GM12874 (cell line): ENCODE results near the gene IFFO2.

Experiments
- CTCF ChIP-seq: IDR thresholded peaks from 2 replicates; pipeline ENCODE4 v1.5.1; 2011; ENCODE audit warnings: low read depth, mild to moderate bottlenecking, control low read depth, low read length, moderate library complexity; ENCODE audit not compliant: insufficient read depth

Gene IFFO2

DNA sequence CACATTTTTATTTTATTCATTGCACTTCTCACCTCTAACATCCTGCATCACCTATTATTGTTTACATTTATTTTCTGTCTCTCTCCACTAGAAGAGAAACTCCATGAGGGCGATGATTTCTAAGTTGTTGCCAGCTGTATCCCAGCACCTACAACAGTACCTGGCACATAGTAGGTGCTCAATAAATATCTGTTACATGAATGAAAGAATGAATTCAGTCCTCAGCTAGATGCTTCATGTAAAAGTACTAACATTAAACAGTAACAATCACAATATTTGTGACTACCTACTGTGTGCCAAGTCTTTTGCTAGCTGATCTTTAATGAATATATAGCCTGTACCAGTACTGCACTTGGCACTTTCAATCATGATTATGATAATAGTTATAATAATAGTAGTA, 100.0 kb downstream of the IFFO2 start:
- no peak for TF ChIP-seq CTCF

- no peak for TF ChIP-seq CTCF
Measured at GRCh38 chr1:18855573-18855972, 100.9 kb downstream of the IFFO2 start.

- TF ChIP-seq CTCF = no peak
Measured at GRCh38 chr1:18854331-18855025, 102.0 kb downstream of the IFFO2 start.
